ENCODE data around the gene TXNDC17. TPM values are rescaled to one million over a fixed set of nuclear protein-coding genes. Genes with fewer than 3 reads are reported as not detected.
A peak's percentile ranks its signal among the peaks of the same experiment; 100 is the strongest.

TXNDC17 gene
- total and polyA plus RNA-seq, 2 of the 13 experiments (the other 11 are each of a cell fraction or from before 2014, with no cell fraction given): 188 to 266 TPM

GRCh38 chr17:6651354-6651918 is 10.6 kb downstream of the TXNDC17 start, which contains the start of the genes C17orf100 and MED31 (continued):
- TF ChIP-seq ARID5B (CRISPR knock-in tag; IDR thresholded peaks at IDR 0.05): peak; percentile 27; the same call in 1 of the 2 replicates
- TF ChIP-seq RFX3 (CRISPR knock-in tag; IDR thresholded peaks at IDR 0.05): peak; percentile 83
- no peak for TF ChIP-seq SP140L (CRISPR knock-in tag; IDR thresholded peaks at IDR 0.05; ENCODE audit: borderline replicate concordance)
- TF ChIP-seq ATF7 (IDR thresholded peaks at IDR 0.05): no peak
- no peak for TF ChIP-seq ATF7 (CRISPR knock-in tag; IDR thresholded peaks at IDR 0.05)
- no peak for TF ChIP-seq SIN3B (IDR thresholded peaks at IDR 0.05; ENCODE audit: low read length)

DNA sequence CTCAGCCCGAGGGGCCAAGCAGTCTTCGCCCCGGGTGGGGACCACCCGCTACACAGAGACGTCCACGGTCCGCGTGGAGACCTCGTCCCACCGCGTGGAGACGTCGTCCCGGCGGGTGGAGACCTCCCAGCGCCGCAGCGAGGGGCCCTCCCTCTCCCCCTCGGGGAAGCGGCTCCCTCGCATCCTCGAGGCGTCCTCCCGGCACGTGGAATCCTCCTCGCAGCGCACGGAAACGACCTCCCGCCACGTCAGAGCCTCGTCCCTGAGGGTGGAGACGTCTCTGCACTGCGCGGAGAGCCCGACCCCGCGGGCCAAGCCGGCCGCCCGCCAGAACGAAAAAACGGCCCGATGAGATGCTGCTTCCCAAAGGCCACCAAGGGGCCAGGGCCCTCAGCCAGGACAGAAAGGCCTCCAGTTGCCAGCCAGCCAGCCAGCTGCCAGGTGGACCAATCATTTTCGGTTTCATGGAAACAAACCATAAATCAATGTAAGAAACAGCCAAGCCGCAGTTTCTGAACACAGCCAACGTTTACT is 11.1 kb downstream of the TXNDC17 start:
- peak overlapping the region; percentile 90 for H3K4me2 ChIP-seq (ENCODE audit: low read depth, low read length)
- no peak for FAIRE-seq
- peaks cover 49% of the 10 kb centered on the region for H3K4me1 ChIP-seq (ENCODE audit: insufficient read depth, low read length)
- H2AFZ ChIP-seq (ENCODE audit: low read length): no peak overlapping the region
- no TSS peak for BruUV-seq (replicated peaks)
- ChIA-PET POLR2A (interaction anchor here (1.0 to 1.4 kb wide), 5 partner anchors 10 to 61 kb away, joined by 4 to 8 read pairs (median 4); partner anchors contain the start of genes KIAA0753 and SLC13A5), CTCF (ENCODE audit: low intra/inter-chr PET ratio, low total read pairs) (interaction anchor here (1.6 kb wide), 1 partner anchor 62 kb away, joined by 3 read pairs; the partner anchor contains the start of gene SLC13A5)
- intact Hi-C loops (cut with micrococcal nuclease; ENCODE audit: unreplicated experiment): loop anchor here (1.0 to 5.0 kb wide), 2 partner anchors 11 to 360 kb away; partner anchors contain the start of genes RNASEK and TXNDC17
- in situ Hi-C loops (cut with HindIII; ENCODE audit: extremely low pct_ligation_motif_present, low pct_unique_long_range_greater_than_20kb): no loop called here
- H3K4me3 ChIP-seq (replicated peaks in 1 of 3; ENCODE audit: insufficient read depth in 1 of 3, low read depth in 2 of 3, low read length in 3 of 3): peak overlapping the region; percentile 64 to 83 (median 77)
- WGBS (ENCODE audit: low lambda C conversion rate): 0% methylated on average over 1 of the region's 47 CpGs
- peak overlapping the region; percentile 99 for H3K27ac ChIP-seq (ENCODE audit: extremely low read length, insufficient read depth, low read length)
- peaks cover 2 to 7% of the 10 kb centered on the region in 2 experiments; a peak in 4 of 5 replicates for H3K36me3 ChIP-seq (replicated peaks in 1 of 2; ENCODE audit: control insufficient read depth in 1 of 2, insufficient read depth in 2 of 2, low read length in 2 of 2)
- H4K20me1 ChIP-seq (ENCODE audit: insufficient read depth, low read length): peaks cover 14% of the 10 kb centered on the region
- H3K9me3 ChIP-seq (ENCODE audit: low read length): no peaks in the 10 kb centered on the region
- peak; percentile 43 for ATAC-seq
- peak overlapping the region; percentile 95 for H3K9ac ChIP-seq (ENCODE audit: insufficient read depth, low read depth, low read length)
- H3K79me2 ChIP-seq (ENCODE audit: insufficient read depth, low read length): peaks cover 59% of the 10 kb centered on the region
- no peak for DNase-seq (ENCODE audit: low spot score)
- no peaks in the 10 kb centered on the region; a peak in 1 of 5 replicates for H3K27me3 ChIP-seq (ENCODE audit: control insufficient read depth in 1 of 2, insufficient read depth in 2 of 2, low read length in 2 of 2)
- TF ChIP-seq ZNF790 (CRISPR knock-in tag; IDR thresholded peaks at IDR 0.05; ENCODE audit: borderline replicate concordance): peak; percentile 93; the same call in 1 of the 2 replicates
- peak; percentile 72; the same call in 1 of the 2 replicates for TF ChIP-seq ZNF878 (CRISPR knock-in tag; IDR thresholded peaks at IDR 0.05)
- no peak for TF ChIP-seq LRRFIP1 (CRISPR knock-in tag; conservative IDR thresholded peaks at IDR 0.05)
- peak; percentile 98 for TF ChIP-seq ZNF230 (CRISPR knock-in tag; IDR thresholded peaks at IDR 0.05)
- TF ChIP-seq MZF1 (CRISPR knock-in tag; IDR thresholded peaks at IDR 0.05; ENCODE audit: borderline replicate concordance): no peak

All from HepG2 (cell line).